Esophagus (tissue), 2 donors: ENCODE data around the gene SEMA3C. TPM values are rescaled to one million over a fixed set of nuclear protein-coding genes. Genes with fewer than 3 reads are reported as not detected.

Source experiments
- H3K27ac ChIP-seq, 2 donors: one replicate each; pipeline ENCODE4 v1.5.1; 2013; ENCODE audit warnings: low read depth in 2 of 2, mild to moderate bottlenecking in 2 of 2, inconsistent platforms in 1 of 2, low read length in 1 of 2, moderate library complexity in 1 of 2
- H3K27me3 ChIP-seq, 2 donors: one replicate each; pipeline ENCODE4 v1.6.1; 2013; ENCODE audit warnings: low read length in 2 of 2, control low read depth in 1 of 2, mild to moderate bottlenecking in 1 of 2; ENCODE audit not compliant: insufficient read depth in 2 of 2, control insufficient read depth in 1 of 2
- H3K36me3 ChIP-seq, 2 donors: one replicate each; pipeline ENCODE4 v1.6.1; 2013; ENCODE audit warnings: low read length in 1 of 2; ENCODE audit not compliant: control insufficient read depth in 2 of 2, insufficient read depth in 2 of 2
- H3K4me1 ChIP-seq, 2 donors: one replicate each; pipeline ENCODE4 v1.6.1; 2013; ENCODE audit warnings: low read length in 1 of 2; ENCODE audit not compliant: control insufficient read depth in 2 of 2, insufficient read depth in 2 of 2
- H3K4me3 ChIP-seq, 2 donors: one replicate each; pipeline ENCODE4 v1.5.1; 2013; ENCODE audit warnings: low read length in 2 of 2, mild to moderate bottlenecking in 2 of 2, low read depth in 1 of 2, moderate library complexity in 1 of 2
- H3K9me3 ChIP-seq, 2 donors: one replicate each; pipeline ENCODE4 v1.6.1; 2013; ENCODE audit warnings: mild to moderate bottlenecking in 2 of 2, low read depth in 1 of 2, low read length in 1 of 2, moderate library complexity in 1 of 2; ENCODE audit not compliant: control insufficient read depth in 2 of 2, insufficient read depth in 1 of 2
- WGBS, 2 donors: extraction: QIAGEN DNeasy Blood & Tissue Kit; methylation state at CpG; one replicate each; pipeline ENCODE4 v1.1.7; 2013; 5-methylcytosine and 5-hydroxymethylcytosine counted together
- polyA plus RNA-seq, 2 donors: library from polyadenylated mRNA; stranded (reverse); fragments of 200-250 nt; gene quantifications; one replicate each; pipeline ENCODE4 v1.2.3, GENCODE V29; 2013
- donor health status: healthy with polysubstance abuse.
- donor health status: Bipolar disorder and iron deficiency.

The SEMA3C gene
- polyA plus RNA-seq, 2 donors: 1.8 to 3.4 TPM

DNA sequence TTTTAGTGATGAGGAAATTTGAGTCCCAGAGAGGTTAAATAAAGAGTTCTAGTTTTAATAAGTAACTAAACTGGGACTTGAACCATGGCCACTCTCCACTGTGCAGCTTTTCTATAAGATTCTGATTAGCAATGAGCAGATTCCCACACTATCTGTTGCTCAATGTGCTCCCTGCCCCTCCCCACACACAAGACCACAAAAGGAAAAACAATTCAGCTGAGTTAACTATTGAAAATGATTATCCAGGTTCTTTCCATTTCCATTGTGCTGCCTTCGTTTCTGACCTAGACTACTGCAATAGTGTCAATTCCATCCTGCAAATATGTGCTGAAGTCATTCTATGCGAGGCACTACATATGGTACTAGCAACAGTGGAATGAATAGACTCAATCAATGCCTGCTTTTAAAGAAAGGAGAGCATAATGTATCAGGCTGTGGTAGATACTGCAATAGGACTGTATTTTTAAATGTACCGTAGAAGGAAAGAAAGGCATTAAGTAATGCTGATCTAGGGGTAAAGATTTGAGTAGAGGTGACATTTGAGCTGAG lies 97.0 kb downstream of the SEMA3C start:
- Histone ChIP-seq H3K27me3 (no peaks in the 10 kb centered on the region), H3K36me3 (no peaks in the 10 kb centered on the region), H3K4me3 (no peak overlapping the region), H3K4me1 (no peaks in the 10 kb centered on the region), H3K27ac (no peak overlapping the region), H3K9me3 (no peaks in the 10 kb centered on the region)
- WGBS, 2 donors: 73 to 77% methylated on average over 3 of the region's 3 CpGs

DNA sequence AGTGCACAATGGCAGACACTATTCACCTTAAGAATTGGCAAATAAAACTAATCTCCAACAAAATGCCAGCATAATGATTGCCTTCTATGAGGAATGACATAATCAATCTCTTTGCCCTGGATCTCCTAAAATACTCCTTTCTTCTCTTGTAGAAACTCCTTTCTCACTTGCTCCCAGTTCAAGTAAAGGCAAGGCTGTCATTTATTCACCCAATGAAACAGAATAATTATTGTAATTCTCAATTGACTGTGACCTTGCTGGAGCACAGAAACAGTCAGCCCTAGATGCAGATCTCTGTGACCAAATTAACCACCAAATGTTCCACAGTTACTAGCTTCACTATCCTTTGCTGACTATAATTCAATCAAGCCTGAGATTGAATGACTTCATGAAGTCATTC lies 99.3 kb downstream of the SEMA3C start:
- Histone ChIP-seq H3K27me3 (no peaks in the 10 kb centered on the region), H3K4me3 (no peak overlapping the region), H3K9me3 (no peaks in the 10 kb centered on the region), H3K4me1 (no peaks in the 10 kb centered on the region), H3K36me3 (no peaks in the 10 kb centered on the region), H3K27ac (no peak overlapping the region)

DNA sequence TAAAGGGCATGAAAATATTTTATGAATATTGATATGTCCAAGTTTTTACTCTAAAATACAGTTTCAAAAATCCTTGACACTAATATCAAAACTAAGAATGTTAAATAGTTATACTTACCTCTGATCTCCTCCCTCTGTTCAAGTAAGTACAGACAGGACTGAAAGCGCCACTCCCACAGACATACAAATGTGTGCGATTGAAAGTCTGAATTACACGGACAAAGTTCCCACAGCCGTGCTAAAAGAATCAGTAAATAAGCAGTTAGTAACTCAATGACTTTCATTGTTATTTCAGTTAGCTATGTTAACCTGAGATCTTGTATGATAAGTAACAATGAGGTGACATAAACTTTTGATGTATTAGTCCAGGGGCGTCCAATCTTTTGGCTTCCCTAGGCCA lies 100.7 kb downstream of the SEMA3C start:
- WGBS, 2 donors: 74 to 91% methylated on average over 5 of the region's 5 CpGs
- Histone ChIP-seq H3K27me3 (no peaks in the 10 kb centered on the region), H3K4me1 (no peaks in the 10 kb centered on the region), H3K4me3 (no peak overlapping the region), H3K36me3 (no peaks in the 10 kb centered on the region), H3K9me3 (no peaks in the 10 kb centered on the region), H3K27ac (no peak overlapping the region)

- H3K36me3 ChIP-seq: no peaks in the 10 kb centered on the region
Measured at GRCh38 chr7:80816806-80817205, 102.0 kb downstream of the SEMA3C start.

DNA sequence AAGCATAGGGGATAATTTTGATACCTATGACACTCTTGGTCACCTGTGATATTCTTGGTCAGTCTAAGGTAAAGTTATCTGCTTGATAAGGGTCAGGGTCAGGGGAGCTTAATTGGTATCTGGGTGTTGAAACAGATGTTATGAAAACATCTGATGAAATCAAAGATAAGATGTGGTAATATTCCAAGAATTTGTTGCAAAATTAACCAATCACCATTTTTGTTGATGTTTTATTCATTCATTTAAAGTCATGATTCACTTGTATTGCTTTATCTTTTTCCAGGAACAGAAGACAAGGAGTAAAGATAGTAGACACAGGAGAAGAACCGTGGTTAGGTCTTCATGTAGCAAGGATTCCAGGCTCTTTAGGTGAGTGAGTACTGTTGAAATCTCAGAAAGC lies 103.1 kb downstream of the SEMA3C start:
- Histone ChIP-seq H3K36me3 (no peaks in the 10 kb centered on the region), H3K9me3 (no peaks in the 10 kb centered on the region), H3K4me3 (no peak overlapping the region), H3K27ac (no peak overlapping the region), H3K4me1 (no peaks in the 10 kb centered on the region), H3K27me3 (no peaks in the 10 kb centered on the region)
- 86 to 88% methylated on average over 1 of the region's 1 CpG for WGBS, 2 donors

More at GRCh38 chr7:80816806-80817205, 102.0 kb downstream of the SEMA3C start:
- Histone ChIP-seq H3K4me3 (no peak overlapping the region), H3K4me1 (no peaks in the 10 kb centered on the region), H3K9me3 (no peaks in the 10 kb centered on the region), H3K27me3 (no peaks in the 10 kb centered on the region), H3K27ac (no peak overlapping the region)
- WGBS, 2 donors: 57 to 58% methylated on average over 2 of the region's 2 CpGs

GRCh38 chr7:80809545-80809944 lies 109.3 kb downstream of the SEMA3C start:
- H3K4me3 ChIP-seq: no peak overlapping the region
- H3K36me3 ChIP-seq: no peaks in the 10 kb centered on the region
- no peaks in the 10 kb centered on the region for H3K9me3 ChIP-seq
- no peak overlapping the region for H3K27ac ChIP-seq
- WGBS, 2 donors: 87 to 90% methylated on average over 1 of the region's 1 CpG
- H3K27me3 ChIP-seq: no peaks in the 10 kb centered on the region
- no peaks in the 10 kb centered on the region for H3K4me1 ChIP-seq

DNA sequence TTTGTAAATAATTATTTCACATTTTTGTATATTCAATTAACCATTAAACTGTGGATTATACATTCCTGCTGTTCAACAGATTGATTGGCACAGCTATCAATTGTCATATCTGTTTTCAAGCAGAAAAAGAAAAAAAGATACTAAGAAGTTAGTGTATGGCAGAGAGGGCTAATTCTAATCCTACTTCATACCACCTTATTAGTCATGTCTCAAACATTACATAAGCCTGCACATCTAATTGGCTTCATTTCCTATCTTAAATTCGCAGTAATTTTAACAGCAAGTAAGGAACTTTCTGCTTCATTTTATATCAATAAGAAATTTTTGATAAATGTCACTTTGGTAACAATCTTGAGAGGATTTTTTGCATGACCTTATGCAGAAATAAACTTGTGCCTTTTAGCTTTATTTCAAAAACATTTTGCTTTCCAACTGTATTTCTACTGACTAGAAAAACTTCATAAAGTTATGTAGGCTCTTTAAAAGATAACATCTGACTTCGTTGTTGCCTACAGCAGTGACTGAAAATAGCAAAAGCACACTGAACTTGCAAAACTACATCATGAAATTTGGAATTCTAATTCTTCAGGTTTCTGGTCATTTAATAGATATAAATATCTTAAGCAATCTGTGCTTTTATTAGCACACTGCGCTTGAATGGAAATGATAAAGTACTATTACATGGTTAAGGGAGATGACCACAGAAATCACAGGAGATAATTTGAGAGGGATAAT lies 111.5 kb downstream of the SEMA3C start:
- Histone ChIP-seq H3K27me3 (no peaks in the 10 kb centered on the region), H3K27ac (no peak overlapping the region), H3K9me3 (no peaks in the 10 kb centered on the region), H3K4me1 (no peaks in the 10 kb centered on the region), H3K36me3 (no peaks in the 10 kb centered on the region), H3K4me3 (no peak overlapping the region)
- WGBS, 2 donors: 58 to 64% methylated on average over 3 of the region's 3 CpGs

- Histone ChIP-seq H3K4me3 (no peak overlapping the region), H3K4me1 (no peaks in the 10 kb centered on the region), H3K27me3 (no peaks in the 10 kb centered on the region), H3K27ac (no peak overlapping the region), H3K9me3 (no peaks in the 10 kb centered on the region), H3K36me3 (no peaks in the 10 kb centered on the region)
- WGBS, 2 donors: 71 to 74% methylated on average over 6 of the region's 6 CpGs
Measured at GRCh38 chr7:80806663-80807062, 112.2 kb downstream of the SEMA3C start.

GRCh38 chr7:80804589-80804988 lies 114.3 kb downstream of the SEMA3C start:
- Histone ChIP-seq H3K27ac (no peak overlapping the region), H3K9me3 (no peaks in the 10 kb centered on the region), H3K4me3 (no peak overlapping the region), H3K4me1 (no peaks in the 10 kb centered on the region), H3K27me3 (no peaks in the 10 kb centered on the region), H3K36me3 (no peaks in the 10 kb centered on the region)
- WGBS, 2 donors: 78 to 83% methylated on average over 4 of the region's 4 CpGs

GRCh38 chr7:80802527-80802926 lies 116.3 kb downstream of the SEMA3C start:
- Histone ChIP-seq H3K27ac (no peak overlapping the region), H3K4me1 (no peaks in the 10 kb centered on the region), H3K36me3 (no peaks in the 10 kb centered on the region), H3K4me3 (no peak overlapping the region), H3K27me3 (no peaks in the 10 kb centered on the region), H3K9me3 (no peaks in the 10 kb centered on the region)
- WGBS, 2 donors: 78 to 83% methylated on average over 5 of the region's 5 CpGs
